HK-2 (cell line): ENCODE results near the gene IL10RB.

Source experiments
- DNase-seq: peaks from one replicate; pipeline ENCODE4 v3.0.0-alpha.2; 2018; ENCODE audit not compliant: unreplicated experiment

Gene IL10RB

DNA sequence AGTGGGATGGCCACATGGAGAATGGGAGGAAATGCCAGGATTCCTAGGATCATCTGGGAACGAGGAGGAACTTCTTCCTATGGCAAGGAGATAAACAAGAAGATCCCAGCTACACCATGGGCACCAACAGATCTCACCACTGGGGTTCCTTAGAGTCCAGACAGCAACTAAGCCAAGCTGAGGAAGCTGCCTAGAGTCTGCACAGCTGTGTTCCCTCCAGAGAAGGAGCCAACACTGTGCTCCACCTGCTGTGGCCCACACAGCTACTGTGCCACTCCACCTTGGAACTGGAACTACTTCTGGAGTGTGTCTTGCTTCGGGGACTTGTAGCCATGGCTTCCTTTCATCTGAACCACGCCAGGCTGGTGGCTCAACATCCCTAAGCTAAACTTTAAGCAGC is 64.6 kb downstream of the IL10RB start:
- DNase-seq, result no peak

- no peak for DNase-seq
Measured at GRCh38 chr21:33332143-33332542, 66.0 kb downstream of the IL10RB start.

- DNase-seq, result no peak
Measured at GRCh38 chr21:33334191-33334590, 68.0 kb downstream of the IL10RB start.

- no peak for DNase-seq
Measured at GRCh38 chr21:33334824-33335223, 68.7 kb downstream of the IL10RB start.

GRCh38 chr21:33339135-33339534 is 73.0 kb downstream of the IL10RB start:
- no peak for DNase-seq

DNA sequence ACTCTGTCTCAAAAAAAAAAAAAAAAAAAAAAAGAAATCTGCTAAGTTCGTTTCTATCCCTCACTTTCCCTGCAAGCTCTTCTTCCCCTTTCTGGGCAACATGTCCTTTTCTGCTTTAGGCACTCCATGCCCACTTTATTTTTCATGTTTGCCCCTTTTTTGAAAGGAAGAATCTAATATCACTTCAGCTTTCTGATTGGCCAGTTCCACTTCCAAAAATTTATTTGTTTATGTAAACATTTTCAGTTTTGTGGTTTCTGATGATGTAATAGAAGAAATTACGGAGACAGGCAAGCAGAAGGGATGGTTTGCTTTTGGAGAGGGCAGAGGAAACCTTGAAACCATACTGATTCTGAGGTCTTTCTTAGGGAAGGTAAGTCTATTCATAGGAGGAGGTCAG is 73.8 kb downstream of the IL10RB start:
- no peak for DNase-seq

DNA sequence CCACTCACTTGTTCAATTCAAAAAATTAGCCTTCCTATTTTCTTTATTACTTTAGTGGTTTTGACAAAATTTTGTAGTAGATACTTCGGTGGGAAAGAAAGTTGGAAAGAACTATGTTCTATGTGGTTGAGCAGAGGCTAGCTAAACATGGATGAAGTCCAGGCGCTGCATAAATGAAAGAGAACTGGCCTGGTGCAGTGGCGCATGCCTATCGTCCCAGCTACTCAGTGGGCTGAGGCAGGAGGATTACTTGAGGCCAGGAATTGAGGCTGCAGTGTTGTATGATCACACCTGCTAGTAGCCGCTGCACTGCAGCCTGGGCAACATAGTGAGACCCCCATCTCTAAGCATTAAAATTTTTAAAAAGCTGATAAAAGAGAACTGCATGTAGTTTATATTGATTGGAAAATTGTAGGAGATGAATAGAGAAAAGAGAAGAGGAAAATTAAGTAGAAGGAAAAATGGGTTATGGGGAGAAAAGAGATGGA is 79.6 kb downstream of the IL10RB start:
- no peak for DNase-seq
